Measurements from ENCODE around the gene CNKSR2.

Gene CNKSR2

DNA sequence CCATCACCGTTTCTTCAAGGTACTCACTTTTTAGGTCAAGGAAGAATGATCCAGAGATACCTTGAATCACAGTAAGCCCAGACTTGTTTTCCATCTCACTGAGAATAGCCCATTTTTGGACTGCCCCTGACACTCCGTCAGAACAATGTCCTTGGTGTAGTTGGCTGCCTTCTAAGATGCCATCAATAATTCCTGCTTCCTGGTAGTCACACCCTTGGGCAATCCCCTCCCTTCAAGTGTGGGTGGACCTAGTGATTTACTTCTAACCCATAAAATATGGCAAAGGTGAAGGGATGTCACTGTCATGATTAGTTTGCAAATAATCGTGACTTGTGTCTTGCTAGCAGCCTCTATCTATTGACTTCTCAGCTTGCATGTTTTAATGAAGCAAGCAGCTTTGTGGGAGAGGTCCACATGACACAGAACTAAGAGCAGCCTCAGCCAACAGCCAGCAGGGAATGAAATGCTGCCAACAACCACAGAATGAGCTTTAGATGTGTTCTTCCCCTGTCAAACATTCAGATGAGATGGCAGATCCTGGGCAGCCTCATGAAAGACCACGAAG is 303.9 kb downstream of the CNKSR2 start:
- no peak overlapping the region for H3K27ac ChIP-seq (ENCODE audit: low read length)
- H3K27me3 ChIP-seq (ENCODE audit: low read depth, low read length) = no peaks in the 10 kb centered on the region
- no peaks in the 10 kb centered on the region for H3K9me3 ChIP-seq (ENCODE audit: control insufficient read depth in 1 of 2, low read length in 2 of 2)
- H3K36me3 ChIP-seq (ENCODE audit: control insufficient read depth in 1 of 2, insufficient read depth in 2 of 2, low read length in 2 of 2) = no peaks in the 10 kb centered on the region
- no peaks in the 10 kb centered on the region for H3K4me1 ChIP-seq (ENCODE audit: control insufficient read depth in 1 of 2, insufficient read depth in 2 of 2, low read length in 2 of 2)
- no peak overlapping the region for H3K4me3 ChIP-seq (ENCODE audit: low read depth in 1 of 2, low read length in 2 of 2)

DNA sequence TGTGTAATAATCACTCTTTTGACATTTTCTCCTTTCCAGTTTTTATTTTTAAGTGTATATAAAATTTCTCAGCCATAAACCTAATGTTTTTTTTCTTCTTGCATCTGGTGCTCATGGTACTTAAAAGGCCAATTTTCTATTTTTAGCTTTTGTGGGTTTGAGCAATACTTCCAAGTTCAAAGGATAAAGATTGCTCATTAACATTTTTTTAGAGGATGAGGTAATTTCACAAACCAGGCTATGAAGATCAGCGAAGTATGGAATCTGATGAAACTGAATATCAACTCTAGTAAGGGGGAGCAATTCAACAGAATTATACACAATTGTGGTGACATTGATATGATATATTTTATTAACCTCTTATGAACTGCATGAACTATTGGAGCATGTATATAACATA is 309.7 kb downstream of the CNKSR2 start:
- no peak overlapping the region for H3K27ac ChIP-seq (ENCODE audit: low read length)
- H3K9me3 ChIP-seq (ENCODE audit: control insufficient read depth in 1 of 2, low read length in 2 of 2) = no peaks in the 10 kb centered on the region
- no peaks in the 10 kb centered on the region for H3K27me3 ChIP-seq (ENCODE audit: low read depth, low read length)
- no peaks in the 10 kb centered on the region for H3K36me3 ChIP-seq (ENCODE audit: control insufficient read depth in 1 of 2, insufficient read depth in 2 of 2, low read length in 2 of 2)
- no peak overlapping the region for H3K4me3 ChIP-seq (ENCODE audit: low read depth in 1 of 2, low read length in 2 of 2)
- no peaks in the 10 kb centered on the region for H3K4me1 ChIP-seq (ENCODE audit: control insufficient read depth in 1 of 2, insufficient read depth in 2 of 2, low read length in 2 of 2)

DNA sequence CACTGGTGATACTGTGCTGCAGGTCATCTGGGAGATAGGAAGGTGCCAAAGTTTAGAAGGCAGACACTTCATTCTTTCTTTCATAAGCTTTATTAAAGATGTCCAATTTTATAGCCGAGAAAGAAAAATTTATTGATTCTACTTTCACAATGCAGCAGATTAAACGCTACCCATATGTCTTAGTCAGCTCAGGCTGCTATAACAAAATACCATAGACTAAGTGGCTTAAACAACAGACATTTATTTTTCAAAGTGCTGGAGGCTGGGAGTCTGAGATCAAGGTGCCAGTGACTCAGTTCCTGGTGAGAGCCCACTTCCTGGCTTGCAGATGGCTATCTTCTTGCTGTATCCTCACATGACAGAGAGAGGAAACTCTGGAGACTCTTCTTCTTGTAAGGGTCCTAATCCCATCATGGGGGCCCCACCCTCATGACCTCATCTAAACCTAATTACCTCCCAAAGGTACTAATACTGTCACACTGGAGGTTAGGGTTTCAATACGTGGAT is 317.3 kb downstream of the CNKSR2 start:
- H3K4me1 ChIP-seq (ENCODE audit: control insufficient read depth in 1 of 2, insufficient read depth in 2 of 2, low read length in 2 of 2) = no peaks in the 10 kb centered on the region
- H3K27ac ChIP-seq (ENCODE audit: low read length) = no peak overlapping the region
- H3K27me3 ChIP-seq (ENCODE audit: low read depth, low read length) = no peaks in the 10 kb centered on the region
- H3K9me3 ChIP-seq (ENCODE audit: control insufficient read depth in 1 of 2, low read length in 2 of 2) = no peaks in the 10 kb centered on the region
- no peaks in the 10 kb centered on the region for H3K36me3 ChIP-seq (ENCODE audit: control insufficient read depth in 1 of 2, insufficient read depth in 2 of 2, low read length in 2 of 2)
- no peak overlapping the region for H3K4me3 ChIP-seq (ENCODE audit: low read depth in 1 of 2, low read length in 2 of 2)

DNA sequence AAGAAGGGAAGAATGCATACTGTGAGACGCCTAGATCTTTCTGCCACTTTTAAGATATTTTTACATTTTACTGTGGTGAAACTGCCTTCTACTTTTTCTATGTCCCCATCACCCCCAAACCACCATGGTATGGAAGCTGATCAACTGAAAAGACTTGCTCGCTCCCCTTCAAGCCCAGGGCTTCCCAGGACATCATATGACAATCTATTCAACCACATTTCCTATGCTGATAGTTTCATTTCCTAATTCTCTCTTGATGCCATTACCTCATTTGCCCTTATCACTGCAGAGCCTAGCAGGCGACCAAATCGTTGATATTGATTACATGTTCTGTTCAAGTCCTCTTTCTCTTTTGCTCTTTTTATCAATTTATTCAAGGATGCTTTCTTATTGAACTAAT is 324.1 kb downstream of the CNKSR2 start:
- Histone ChIP-seq H3K36me3 (ENCODE audit: control insufficient read depth in 1 of 2, insufficient read depth in 2 of 2, low read length in 2 of 2) (no peaks in the 10 kb centered on the region), H3K4me3 (ENCODE audit: low read depth in 1 of 2, low read length in 2 of 2) (no peak overlapping the region), H3K27ac (ENCODE audit: low read length) (no peak overlapping the region), H3K27me3 (ENCODE audit: low read depth, low read length) (no peaks in the 10 kb centered on the region), H3K9me3 (ENCODE audit: control insufficient read depth in 1 of 2, low read length in 2 of 2) (no peaks in the 10 kb centered on the region), H3K4me1 (ENCODE audit: control insufficient read depth in 1 of 2, insufficient read depth in 2 of 2, low read length in 2 of 2) (no peaks in the 10 kb centered on the region)

DNA sequence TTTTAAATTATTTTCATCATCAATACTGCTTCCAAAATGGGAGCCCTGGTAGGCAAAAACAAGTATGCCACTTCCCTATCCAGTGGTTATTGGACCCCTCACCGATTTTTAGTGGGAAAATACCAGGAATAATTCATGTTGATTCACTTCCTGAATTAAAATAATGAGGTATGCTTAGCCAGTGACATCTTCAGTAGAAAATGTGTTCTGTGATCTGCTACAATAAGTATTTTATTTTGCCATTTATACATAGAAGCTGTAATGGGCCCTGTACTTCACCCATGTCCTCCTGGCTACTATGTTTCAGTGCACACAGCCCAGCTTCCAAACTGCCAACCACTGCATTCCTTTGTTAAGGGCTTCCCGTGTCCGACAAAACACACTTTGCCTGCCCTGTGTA is 324.9 kb downstream of the CNKSR2 start:
- Histone ChIP-seq H3K9me3 (ENCODE audit: control insufficient read depth in 1 of 2, low read length in 2 of 2) (no peaks in the 10 kb centered on the region), H3K4me1 (ENCODE audit: control insufficient read depth in 1 of 2, insufficient read depth in 2 of 2, low read length in 2 of 2) (no peaks in the 10 kb centered on the region)

DNA sequence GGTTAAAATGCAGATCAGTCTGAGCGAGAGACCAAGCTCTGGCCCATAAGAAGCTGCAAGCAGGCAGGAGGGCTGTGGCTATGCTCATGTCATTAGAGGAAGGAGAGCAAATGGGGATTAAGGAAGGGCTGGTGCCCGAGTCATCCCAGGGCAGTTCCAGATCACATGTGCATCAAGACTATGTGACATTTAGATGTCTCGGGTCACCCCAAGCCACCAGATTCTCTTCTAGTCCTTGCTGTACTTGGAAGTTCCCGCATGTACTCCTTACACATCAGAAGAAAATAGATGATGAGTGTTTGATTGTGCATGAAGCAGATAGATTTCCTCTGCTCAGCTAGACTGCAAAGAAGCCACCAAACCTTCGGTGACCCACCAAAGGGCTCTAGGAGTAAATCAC is 326.1 kb downstream of the CNKSR2 start:
- Histone ChIP-seq H3K4me3 (ENCODE audit: low read depth in 1 of 2, low read length in 2 of 2) (no peak overlapping the region), H3K36me3 (ENCODE audit: control insufficient read depth in 1 of 2, insufficient read depth in 2 of 2, low read length in 2 of 2) (no peaks in the 10 kb centered on the region), H3K27me3 (ENCODE audit: low read depth, low read length) (no peaks in the 10 kb centered on the region), H3K27ac (ENCODE audit: low read length) (no peak overlapping the region), H3K9me3 (ENCODE audit: control insufficient read depth in 1 of 2, low read length in 2 of 2) (no peaks in the 10 kb centered on the region), H3K4me1 (ENCODE audit: control insufficient read depth in 1 of 2, insufficient read depth in 2 of 2, low read length in 2 of 2) (no peaks in the 10 kb centered on the region)

More for the DNA sequence above, 324.9 kb downstream of the CNKSR2 start:
- Histone ChIP-seq H3K4me3 (ENCODE audit: low read depth in 1 of 2, low read length in 2 of 2) (no peak overlapping the region), H3K27ac (ENCODE audit: low read length) (no peak overlapping the region), H3K27me3 (ENCODE audit: low read depth, low read length) (no peaks in the 10 kb centered on the region), H3K36me3 (ENCODE audit: control insufficient read depth in 1 of 2, insufficient read depth in 2 of 2, low read length in 2 of 2) (no peaks in the 10 kb centered on the region)

DNA sequence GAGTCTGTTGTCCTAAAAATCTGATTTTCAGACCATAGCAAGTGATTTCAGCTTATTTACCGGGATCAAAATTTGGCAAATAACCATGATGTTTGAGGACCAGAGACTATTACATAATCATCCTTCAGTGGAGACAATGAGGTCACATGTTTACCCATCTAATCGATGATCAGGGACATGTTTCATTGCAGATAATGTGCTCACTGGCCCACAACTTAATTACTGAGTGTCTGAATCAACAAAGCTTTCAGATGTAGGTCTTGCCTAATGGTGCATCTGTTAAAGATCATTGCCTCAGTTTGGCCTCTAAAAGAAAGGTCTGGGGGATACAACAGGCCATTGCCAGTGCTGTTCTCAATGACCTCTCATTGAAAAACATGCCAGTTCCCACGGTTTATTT is 326.7 kb downstream of the CNKSR2 start:
- Histone ChIP-seq H3K4me3 (ENCODE audit: low read depth in 1 of 2, low read length in 2 of 2) (no peak overlapping the region), H3K4me1 (ENCODE audit: control insufficient read depth in 1 of 2, insufficient read depth in 2 of 2, low read length in 2 of 2) (no peaks in the 10 kb centered on the region), H3K27ac (ENCODE audit: low read length) (no peak overlapping the region)

DNA sequence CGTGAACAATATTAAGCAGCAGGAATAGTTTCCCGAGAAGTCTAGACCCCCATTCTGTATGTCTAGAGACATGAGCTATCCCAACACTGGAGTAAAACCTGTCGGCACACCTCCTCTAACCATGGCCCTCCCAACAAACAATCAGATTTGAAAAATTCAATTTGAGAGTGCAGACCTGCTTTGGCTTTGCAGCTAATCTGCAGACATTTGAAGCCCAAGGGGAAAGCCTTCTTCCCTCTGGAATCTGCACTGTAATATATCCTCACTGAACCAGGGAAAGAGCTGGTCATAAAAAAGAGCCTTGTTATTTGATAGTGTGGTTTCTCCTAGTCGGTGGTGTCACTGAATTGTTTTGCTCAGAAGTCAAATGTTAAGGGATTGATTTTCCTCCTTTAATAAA is 328.5 kb downstream of the CNKSR2 start:
- Histone ChIP-seq H3K4me3 (ENCODE audit: low read depth in 1 of 2, low read length in 2 of 2) (no peak overlapping the region), H3K4me1 (ENCODE audit: control insufficient read depth in 1 of 2, insufficient read depth in 2 of 2, low read length in 2 of 2) (no peaks in the 10 kb centered on the region), H3K27me3 (ENCODE audit: low read depth, low read length) (no peaks in the 10 kb centered on the region), H3K27ac (ENCODE audit: low read length) (no peak overlapping the region), H3K36me3 (ENCODE audit: control insufficient read depth in 1 of 2, insufficient read depth in 2 of 2, low read length in 2 of 2) (no peaks in the 10 kb centered on the region), H3K9me3 (ENCODE audit: control insufficient read depth in 1 of 2, low read length in 2 of 2) (no peaks in the 10 kb centered on the region)

More for the DNA sequence above, 326.7 kb downstream of the CNKSR2 start:
- H3K27me3 ChIP-seq (ENCODE audit: low read depth, low read length) = no peaks in the 10 kb centered on the region
- no peaks in the 10 kb centered on the region for H3K9me3 ChIP-seq (ENCODE audit: control insufficient read depth in 1 of 2, low read length in 2 of 2)
- no peaks in the 10 kb centered on the region for H3K36me3 ChIP-seq (ENCODE audit: control insufficient read depth in 1 of 2, insufficient read depth in 2 of 2, low read length in 2 of 2)
